ENCODE data around the gene RFXANK.

Gene RFXANK

GRCh38 chr19:19215792-19216191 is 23.7 kb downstream of the RFXANK start:
- CTCF ChIA-PET = interaction anchor here (1.0 to 2.2 kb wide), 2 partner anchors 9 to 41 kb away, joined by 4 to 6 read pairs; no protein-coding TSS in a partner anchor
- POLR2A ChIA-PET = no interaction called here
- no peak for TF ChIP-seq ZNF558 (tag by site-specific recombination; IDR thresholded peaks at IDR 0.05)
- no peak for TF ChIP-seq ZNF248 (tag by site-specific recombination; IDR thresholded peaks at IDR 0.05)
- no peak for TF ChIP-seq ZNF155 (tag by site-specific recombination; IDR thresholded peaks at IDR 0.05)
- TF ChIP-seq ZNF555 (tag by site-specific recombination; conservative IDR thresholded peaks at IDR 0.05) = no peak
- no peak for TF ChIP-seq ZNF341 (tag by site-specific recombination; IDR thresholded peaks at IDR 0.05; ENCODE audit: low read depth)
- no peak for TF ChIP-seq ZNF837 (tag by site-specific recombination; IDR thresholded peaks at IDR 0.05)
- Histone ChIP-seq H3K4me3 (ENCODE audit: low read depth, low read length) (no peak overlapping the region), H3K9me3 (ENCODE audit: control insufficient read depth, insufficient read depth, low read depth, low read length) (no peaks in the 10 kb centered on the region), H3K36me3 (ENCODE audit: control insufficient read depth in 2 of 2, insufficient read depth in 1 of 2, low read length in 2 of 2) (no peaks in the 10 kb centered on the region), H3K4me1 (ENCODE audit: control insufficient read depth, insufficient read depth, low read length) (no peaks in the 10 kb centered on the region), H3K27ac (ENCODE audit: extremely low read depth, low read depth, low read length) (no peak overlapping the region)

- Histone ChIP-seq H3K4me1 (ENCODE audit: control insufficient read depth, insufficient read depth, low read length) (no peaks in the 10 kb centered on the region), H3K4me3 (ENCODE audit: low read depth, low read length) (no peak overlapping the region), H3K27ac (ENCODE audit: extremely low read depth, low read depth, low read length) (no peak overlapping the region), H3K9me3 (ENCODE audit: control insufficient read depth, insufficient read depth, low read depth, low read length) (no peaks in the 10 kb centered on the region), H3K36me3 (ENCODE audit: control insufficient read depth in 2 of 2, insufficient read depth in 1 of 2, low read length in 2 of 2) (no peaks in the 10 kb centered on the region)
- POLR2A ChIA-PET = no interaction called here
- TF ChIP-seq SETDB1 (IDR thresholded peaks at IDR 0.05; ENCODE audit: insufficient read length, low read length) (peak; percentile 40), ZNF23 (tag by site-specific recombination; IDR thresholded peaks at IDR 0.05; ENCODE audit: borderline replicate concordance) (peak; percentile 81; the same call in 1 of the 2 replicates), ZBTB17 (tag by site-specific recombination; IDR thresholded peaks at IDR 0.05) (peak; percentile 63), ZNF707 (tag by site-specific recombination; IDR thresholded peaks at IDR 0.05) (no peak), ZNF10 (tag by site-specific recombination; IDR thresholded peaks at IDR 0.05) (no peak), ZNF114 (tag by site-specific recombination; IDR thresholded peaks at IDR 0.05) (no peak), ZNF362 (tag by site-specific recombination; IDR thresholded peaks at IDR 0.05) (no peak)
- CTCF ChIA-PET = interaction anchor here (1.0 to 2.2 kb wide), 3 partner anchors 8 to 42 kb away, joined by 4 to 6 read pairs (median 6); no protein-coding TSS in a partner anchor
Observed at GRCh38 chr19:19217099-19217498, 25.0 kb downstream of the RFXANK start.

- Histone ChIP-seq H3K4me3 (ENCODE audit: low read depth, low read length) (no peak overlapping the region), H3K4me1 (ENCODE audit: control insufficient read depth, insufficient read depth, low read length) (no peaks in the 10 kb centered on the region), H3K36me3 (ENCODE audit: control insufficient read depth in 2 of 2, insufficient read depth in 1 of 2, low read length in 2 of 2) (no peaks in the 10 kb centered on the region), H3K27ac (ENCODE audit: extremely low read depth, low read depth, low read length) (no peak overlapping the region), H3K9me3 (ENCODE audit: control insufficient read depth, insufficient read depth, low read depth, low read length) (no peaks in the 10 kb centered on the region)
- POLR2A ChIA-PET = interaction anchor here (0.6 to 0.9 kb wide), 2 partner anchors 102 to 681 kb away, joined by 3 to 5 read pairs; no protein-coding TSS in a partner anchor
- CTCF ChIA-PET = interaction anchor here (0.6 kb wide), 1 partner anchor 76 kb away, joined by 3 read pairs; no protein-coding TSS in a partner anchor
- TF ChIP-seq ZBTB10 (tag by site-specific recombination; IDR thresholded peaks at IDR 0.05) = no peak
- TF ChIP-seq ZNF280C (tag by site-specific recombination; IDR thresholded peaks at IDR 0.05) = no peak
- no peak for TF ChIP-seq ZNF707 (tag by site-specific recombination; IDR thresholded peaks at IDR 0.05)
- no peak for TF ChIP-seq ZNF791 (tag by site-specific recombination; IDR thresholded peaks at IDR 0.05)
- no peak for TF ChIP-seq ZNF184 (tag by site-specific recombination; IDR thresholded peaks at IDR 0.05)
- TF ChIP-seq ZNF302 (tag by site-specific recombination; IDR thresholded peaks at IDR 0.05; ENCODE audit: low read depth) = no peak
- TF ChIP-seq ZNF692 (tag by site-specific recombination; IDR thresholded peaks at IDR 0.05) = no peak
- TF ChIP-seq KLF17 (tag by site-specific recombination; IDR thresholded peaks at IDR 0.05) = no peak
- TF ChIP-seq ZNF341 (tag by site-specific recombination; IDR thresholded peaks at IDR 0.05; ENCODE audit: low read depth) = no peak
- no peak for TF ChIP-seq ZNF214 (tag by site-specific recombination; IDR thresholded peaks at IDR 0.05; ENCODE audit: borderline replicate concordance)
- no peak for TF ChIP-seq ZNF530 (tag by site-specific recombination; IDR thresholded peaks at IDR 0.05; ENCODE audit: low read depth)
- TF ChIP-seq GLI2 (tag by site-specific recombination; IDR thresholded peaks at IDR 0.05; ENCODE audit: borderline replicate concordance, low read depth) = no peak
Observed at GRCh38 chr19:19218911-19219310, 26.9 kb downstream of the RFXANK start.

Measured in HEK293 (cell line).